ENCODE data around the gene ACOT11. TPM values are rescaled to one million over a fixed set of nuclear protein-coding genes. Genes with fewer than 3 reads are reported as not detected.
"Not testable (repeated sequence)": the region's sequence is repeated elsewhere in the genome, so short reads cannot be mapped to it uniquely, and the experiment has no call there.

The ACOT11 gene
- total RNA-seq, 1 donor from 2014 or later = 44.1 TPM

GRCh38 chr1:54624466-54625464 lies 76.7 kb downstream of the ACOT11 start:
- DNase-seq (ENCODE audit: low spot score) = no peak
- intact Hi-C loops (cut with DNase I) = no loop called here

- intact Hi-C loops (cut with DNase I) = no loop called here
- no peak for DNase-seq (ENCODE audit: low spot score)
Observed at GRCh38 chr1:54627196-54627595, 79.2 kb downstream of the ACOT11 start.

GRCh38 chr1:54635804-54636203 lies 87.8 kb downstream of the ACOT11 start:
- DNase-seq (ENCODE audit: low spot score); intact Hi-C loops (cut with DNase I): not testable (repeated sequence)

- DNase-seq (ENCODE audit: low spot score); intact Hi-C loops (cut with DNase I): not testable (repeated sequence)
Observed at GRCh38 chr1:54636461-54637446, 88.7 kb downstream of the ACOT11 start.

GRCh38 chr1:54640361-54640760 lies 92.3 kb downstream of the ACOT11 start:
- DNase-seq (ENCODE audit: low spot score) = no peak
- intact Hi-C loops (cut with DNase I) = no loop called here

- intact Hi-C loops (cut with DNase I) = no loop called here
- no peak for DNase-seq (ENCODE audit: low spot score)
Observed at GRCh38 chr1:54640863-54641836, 93.1 kb downstream of the ACOT11 start, which contains the start of gene MROH7. MROH7 (plus strand) TSS chr1:54641786; CDS start chr1:54652927, 11,141 bp downstream.

- intact Hi-C loops (cut with DNase I) = loop anchor here (2.0 kb wide), 1 partner anchor 97 kb away; no protein-coding TSS in a partner anchor
- DNase-seq (ENCODE audit: low spot score) = no peak
Observed at GRCh38 chr1:54643736-54644135, 95.7 kb downstream of the ACOT11 start.

GRCh38 chr1:54645806-54646676 lies 98.0 kb downstream of the ACOT11 start:
- intact Hi-C loops (cut with DNase I) = loop anchor here (2.0 kb wide), 1 partner anchor 99 kb away; no protein-coding TSS in a partner anchor
- no peak for DNase-seq (ENCODE audit: low spot score)

- intact Hi-C loops (cut with DNase I) = no loop called here
- no peak for DNase-seq (ENCODE audit: low spot score)
Observed at GRCh38 chr1:54649130-54649898, 101.3 kb downstream of the ACOT11 start.

GRCh38 chr1:54649921-54650320 lies 101.9 kb downstream of the ACOT11 start:
- DNase-seq (ENCODE audit: low spot score) = no peak
- intact Hi-C loops (cut with DNase I) = no loop called here

GRCh38 chr1:54650417-54650816 lies 102.4 kb downstream of the ACOT11 start:
- intact Hi-C loops (cut with DNase I) = no loop called here

GRCh38 chr1:54651608-54652007 lies 103.6 kb downstream of the ACOT11 start:
- no peak for DNase-seq (ENCODE audit: low spot score)
- intact Hi-C loops (cut with DNase I) = no loop called here

More at GRCh38 chr1:54650417-54650816, 102.4 kb downstream of the ACOT11 start:
- DNase-seq (ENCODE audit: low spot score) = no peak

GRCh38 chr1:54652168-54652567 lies 104.1 kb downstream of the ACOT11 start:
- intact Hi-C loops (cut with DNase I) = no loop called here
- no peak for DNase-seq (ENCODE audit: low spot score)

- intact Hi-C loops (cut with DNase I) = no loop called here
- no peak for DNase-seq (ENCODE audit: low spot score)
Observed at GRCh38 chr1:54653036-54653435, 105.0 kb downstream of the ACOT11 start.

GRCh38 chr1:54658164-54658913 lies 110.3 kb downstream of the ACOT11 start:
- intact Hi-C loops (cut with DNase I) = no loop called here

More at GRCh38 chr1:54658164-54658913, 110.3 kb downstream of the ACOT11 start:
- DNase-seq (ENCODE audit: low spot score) = no peak
